ENCODE data around the gene STOX1.

DNA sequence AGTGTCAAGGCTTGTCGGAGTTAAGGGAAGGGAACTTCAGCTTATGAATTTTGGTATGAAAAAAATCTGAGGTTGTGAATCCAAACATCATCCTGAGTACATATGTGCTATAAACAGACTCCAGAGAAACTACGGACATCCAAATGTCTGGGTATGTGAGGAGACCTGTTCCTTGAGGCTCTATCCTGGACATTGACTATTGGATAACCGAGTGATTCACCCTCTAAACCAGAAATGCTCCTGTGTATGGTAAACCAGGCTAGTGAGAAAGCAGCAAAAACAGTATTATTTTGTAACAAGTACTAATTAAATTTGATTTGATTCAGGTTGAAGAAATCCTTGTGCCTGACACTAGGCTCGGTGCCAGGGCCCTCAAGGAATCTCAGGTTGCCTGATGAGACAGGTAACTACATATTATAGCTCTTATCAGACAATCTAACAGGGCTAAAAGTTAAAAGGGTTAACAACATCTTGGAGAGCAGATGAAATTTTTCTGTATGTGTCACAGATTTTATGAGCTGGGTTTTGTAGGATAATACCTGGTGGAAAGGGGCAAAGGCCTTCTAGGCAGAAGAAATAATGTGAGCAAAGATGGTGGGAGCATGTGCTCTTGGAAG lies 10.4 kb upstream of the STOX1 start:
- no peak for TF ChIP-seq POLR2A (IDR thresholded peaks at IDR 0.05; ENCODE audit: borderline replicate concordance, extremely low read depth, insufficient read depth, insufficient read length)
- TF ChIP-seq CTCF (IDR thresholded peaks at IDR 0.05 in 2 of 3, conservative IDR thresholded peaks at IDR 0.05 in 1 of 3; ENCODE audit: borderline replicate concordance in 1 of 3, insufficient read depth in 1 of 3, low read depth in 2 of 3, low read length in 2 of 3) = no peak
- no peak for TF ChIP-seq EZH2phosphoT487 (IDR thresholded peaks at IDR 0.05; ENCODE audit: borderline replicate concordance)
- TF ChIP-seq EZH2 (IDR thresholded peaks at IDR 0.05) = no peak
- no peak for TF ChIP-seq POLR2AphosphoS5 (IDR thresholded peaks at IDR 0.05; ENCODE audit: low read depth, low read length)
- TF ChIP-seq CEBPB (IDR thresholded peaks at IDR 0.05; ENCODE audit: low read depth) = no peak
- TF ChIP-seq TCF7L2 (IDR thresholded peaks at IDR 0.05; ENCODE audit: borderline replicate concordance, extremely low read depth, insufficient read depth, insufficient read length) = no peak
- no peak for TF ChIP-seq ZBTB33 (IDR thresholded peaks at IDR 0.05; ENCODE audit: extremely low read depth, insufficient replicate concordance, low read length)

Data from HCT116 (cell line).